ENCODE results near the gene NACC2.

Gene NACC2

GRCh38 chr9:136091582-136092352, 3.3 kb downstream of the NACC2 start:
- Histone ChIP-seq H3K27ac (ENCODE audit: low read depth, low read length) (peak overlapping the region; percentile 94), H3K27me3 (ENCODE audit: control insufficient read depth, insufficient read depth, low read length) (no peaks in the 10 kb centered on the region), H3K4me1 (ENCODE audit: control insufficient read depth, insufficient read depth, low read length) (peaks cover 62% of the 10 kb centered on the region), H3K9ac (ENCODE audit: low read length) (peak overlapping the region; percentile 51), H3K4me3 (ENCODE audit: low read length) (peak overlapping the region; percentile 74), H3K36me3 (ENCODE audit: control insufficient read depth, insufficient read depth, low read length) (no peaks in the 10 kb centered on the region)

DNA sequence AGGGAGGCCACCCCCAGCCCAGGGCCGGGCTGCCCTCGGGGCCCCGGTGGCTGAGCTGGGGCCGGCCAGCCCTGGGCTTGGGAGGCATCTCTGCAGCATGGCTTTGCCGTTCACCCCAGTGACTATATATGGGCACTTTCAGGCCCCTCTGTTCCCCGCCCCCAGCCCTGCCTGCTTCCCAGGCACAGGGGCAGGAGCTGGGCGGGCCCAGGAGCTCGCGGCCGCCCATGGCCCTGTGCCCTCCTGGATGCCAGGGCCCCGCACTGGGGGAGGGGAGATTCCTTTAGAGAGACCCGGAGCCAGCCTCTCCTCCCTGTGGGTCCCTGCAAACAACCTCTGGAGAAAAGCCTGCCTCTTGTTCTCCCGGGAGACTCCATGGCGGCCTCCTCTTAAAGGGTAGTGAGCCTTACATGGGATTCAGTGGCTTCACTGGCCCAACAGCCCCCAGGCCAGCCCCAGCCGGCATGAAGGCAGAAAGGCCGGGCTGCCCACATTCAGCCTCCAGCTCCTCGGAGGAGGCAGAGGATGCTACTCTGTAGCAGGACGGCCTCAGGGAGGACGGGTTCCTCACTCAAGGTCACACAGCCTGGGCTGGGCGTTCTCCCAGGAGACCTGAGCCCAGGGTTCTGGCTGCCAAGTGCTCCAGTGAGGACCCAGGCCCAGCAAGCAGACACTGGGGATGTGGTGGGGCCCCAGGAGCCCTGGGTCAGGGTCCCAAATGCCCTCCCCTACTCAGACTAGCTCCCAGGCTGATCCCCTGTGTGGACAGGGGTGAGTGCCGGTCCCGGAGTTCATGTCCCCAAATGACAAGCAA, 4.1 kb downstream of the NACC2 start:
- Histone ChIP-seq H3K4me1 (ENCODE audit: control insufficient read depth, insufficient read depth, low read length) (peaks cover 66% of the 10 kb centered on the region), H3K4me3 (ENCODE audit: low read length) (peak overlapping the region; percentile 38), H3K27ac (ENCODE audit: low read depth, low read length) (peak overlapping the region; percentile 94), H3K9ac (ENCODE audit: low read length) (peak overlapping the region; percentile 51), H3K36me3 (ENCODE audit: control insufficient read depth, insufficient read depth, low read length) (no peaks in the 10 kb centered on the region), H3K27me3 (ENCODE audit: control insufficient read depth, insufficient read depth, low read length) (no peaks in the 10 kb centered on the region)

DNA sequence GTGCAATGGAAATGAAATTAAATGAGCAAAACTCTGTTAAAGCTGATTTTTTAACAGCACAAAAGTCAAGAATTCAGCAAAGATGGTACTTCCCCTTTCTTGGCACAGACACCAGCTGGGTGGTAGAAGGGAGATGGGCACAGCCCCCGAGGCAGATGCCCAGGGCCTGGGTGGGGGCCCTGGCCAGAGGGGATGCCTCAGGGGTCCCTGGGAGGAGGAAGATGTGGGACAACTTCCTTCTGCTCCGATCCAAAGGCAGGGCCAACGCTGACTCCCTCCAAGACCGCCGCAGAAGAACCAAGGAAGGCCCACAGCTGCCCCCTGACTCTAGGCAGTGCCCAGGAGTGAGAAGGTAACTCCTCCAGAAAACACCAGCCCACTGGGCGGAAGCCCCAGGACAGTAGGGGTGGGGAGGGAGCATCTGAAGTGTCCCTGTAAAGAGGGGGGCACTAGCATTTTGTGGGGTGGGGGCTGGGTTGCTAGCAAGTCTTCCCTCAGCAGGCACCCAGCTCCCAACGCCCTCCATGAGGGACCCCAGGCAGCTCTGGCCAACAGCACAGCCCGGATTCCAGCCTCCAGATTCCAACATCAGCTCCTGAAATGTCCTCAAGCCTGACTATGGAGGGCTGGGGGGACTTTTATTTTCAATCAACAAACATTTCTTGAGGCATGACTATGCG, 4.9 kb downstream of the NACC2 start:
- Histone ChIP-seq H3K27me3 (ENCODE audit: control insufficient read depth, insufficient read depth, low read length) (no peaks in the 10 kb centered on the region), H3K27ac (ENCODE audit: low read depth, low read length) (peak overlapping the region; percentile 94), H3K4me3 (ENCODE audit: low read length) (peak overlapping the region; percentile 27), H3K36me3 (ENCODE audit: control insufficient read depth, insufficient read depth, low read length) (no peaks in the 10 kb centered on the region), H3K4me1 (ENCODE audit: control insufficient read depth, insufficient read depth, low read length) (peaks cover 65% of the 10 kb centered on the region), H3K9ac (ENCODE audit: low read length) (peak overlapping the region; percentile 49)

DNA sequence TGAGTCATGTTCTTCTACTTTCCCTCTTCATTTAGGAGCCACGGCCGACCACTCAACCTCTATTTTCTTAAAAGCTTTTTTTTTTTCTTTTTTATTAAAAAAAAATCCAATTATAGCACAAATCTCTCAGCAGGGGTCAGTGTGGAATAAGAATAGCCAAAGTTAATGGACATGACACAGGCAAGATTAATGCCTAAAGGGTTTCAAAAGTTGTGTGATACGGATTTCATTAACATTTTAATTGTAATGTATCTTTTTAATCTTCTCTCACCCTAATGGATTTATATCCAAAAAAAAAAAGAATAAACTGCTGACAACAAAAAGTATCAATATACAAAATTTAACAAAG, 5.4 kb downstream of the NACC2 start:
- Histone ChIP-seq H3K36me3 (ENCODE audit: control insufficient read depth, insufficient read depth, low read length) (no peaks in the 10 kb centered on the region), H3K9ac (ENCODE audit: low read length) (no peak overlapping the region), H3K4me1 (ENCODE audit: control insufficient read depth, insufficient read depth, low read length) (peaks cover 66% of the 10 kb centered on the region), H3K27ac (ENCODE audit: low read depth, low read length) (peak overlapping the region; percentile 94), H3K4me3 (ENCODE audit: low read length) (peak overlapping the region; percentile 27), H3K27me3 (ENCODE audit: control insufficient read depth, insufficient read depth, low read length) (no peaks in the 10 kb centered on the region)

GRCh38 chr9:136088939-136089696, 6.0 kb downstream of the NACC2 start:
- Histone ChIP-seq H3K27me3 (ENCODE audit: control insufficient read depth, insufficient read depth, low read length) (no peaks in the 10 kb centered on the region), H3K36me3 (ENCODE audit: control insufficient read depth, insufficient read depth, low read length) (no peaks in the 10 kb centered on the region), H3K9ac (ENCODE audit: low read length) (no peak overlapping the region), H3K27ac (ENCODE audit: low read depth, low read length) (peak overlapping the region; percentile 94), H3K4me1 (ENCODE audit: control insufficient read depth, insufficient read depth, low read length) (peaks cover 68% of the 10 kb centered on the region), H3K4me3 (ENCODE audit: low read length) (no peak overlapping the region)

- Histone ChIP-seq H3K27ac (ENCODE audit: low read depth, low read length) (peak overlapping the region; percentile 94), H3K4me1 (ENCODE audit: control insufficient read depth, insufficient read depth, low read length) (peaks cover 67% of the 10 kb centered on the region), H3K4me3 (ENCODE audit: low read length) (no peak overlapping the region), H3K36me3 (ENCODE audit: control insufficient read depth, insufficient read depth, low read length) (no peaks in the 10 kb centered on the region), H3K9ac (ENCODE audit: low read length) (no peak overlapping the region), H3K27me3 (ENCODE audit: control insufficient read depth, insufficient read depth, low read length) (no peaks in the 10 kb centered on the region)
These were observed 6.6 kb downstream of the NACC2 start for GRCh38 chr9:136088481-136088938.

DNA sequence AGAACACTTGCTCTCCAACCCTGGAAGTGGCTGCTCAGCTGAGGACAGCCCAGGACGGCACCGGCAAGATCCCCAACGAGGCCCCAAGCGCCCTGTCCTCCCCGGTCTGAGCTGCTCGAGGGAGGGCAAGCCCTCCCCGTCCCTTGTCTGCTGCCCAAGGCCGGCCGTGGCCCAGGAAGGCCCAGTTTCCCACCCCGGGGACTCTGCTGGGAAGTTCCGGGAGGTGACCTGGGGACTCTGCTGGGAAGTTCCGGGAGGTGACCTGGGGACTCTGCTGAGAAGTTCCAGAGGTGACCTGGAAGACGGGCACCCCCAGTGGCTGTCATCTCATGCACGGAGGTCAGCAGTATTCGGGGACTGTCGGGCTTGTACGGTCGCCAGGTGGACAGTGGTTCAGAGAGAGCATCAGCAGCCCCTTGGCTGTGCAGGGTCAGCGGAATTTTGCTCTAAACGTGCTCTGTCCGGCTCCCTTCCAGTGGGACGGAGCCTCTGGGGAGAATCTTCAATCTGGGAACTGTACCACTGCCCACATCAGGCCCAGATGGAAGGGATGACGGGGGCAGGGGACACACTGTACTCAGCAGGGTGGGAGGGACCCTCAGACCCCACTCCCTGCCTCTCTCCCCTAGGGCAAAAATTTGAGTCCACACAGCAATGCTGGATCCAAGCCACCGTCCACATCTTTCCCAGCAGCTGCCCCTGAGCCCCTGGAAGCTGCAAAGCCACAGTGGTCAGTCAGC, 7.2 kb downstream of the NACC2 start:
- peak overlapping the region; percentile 94 for H3K27ac ChIP-seq (ENCODE audit: low read depth, low read length)
- H3K27me3 ChIP-seq (ENCODE audit: control insufficient read depth, insufficient read depth, low read length): no peaks in the 10 kb centered on the region
- H3K4me3 ChIP-seq (ENCODE audit: low read length): no peak overlapping the region
- no peaks in the 10 kb centered on the region for H3K36me3 ChIP-seq (ENCODE audit: control insufficient read depth, insufficient read depth, low read length)
- H3K9ac ChIP-seq (ENCODE audit: low read length): no peak overlapping the region
- H3K4me1 ChIP-seq (ENCODE audit: control insufficient read depth, insufficient read depth, low read length): peaks cover 66% of the 10 kb centered on the region

DNA sequence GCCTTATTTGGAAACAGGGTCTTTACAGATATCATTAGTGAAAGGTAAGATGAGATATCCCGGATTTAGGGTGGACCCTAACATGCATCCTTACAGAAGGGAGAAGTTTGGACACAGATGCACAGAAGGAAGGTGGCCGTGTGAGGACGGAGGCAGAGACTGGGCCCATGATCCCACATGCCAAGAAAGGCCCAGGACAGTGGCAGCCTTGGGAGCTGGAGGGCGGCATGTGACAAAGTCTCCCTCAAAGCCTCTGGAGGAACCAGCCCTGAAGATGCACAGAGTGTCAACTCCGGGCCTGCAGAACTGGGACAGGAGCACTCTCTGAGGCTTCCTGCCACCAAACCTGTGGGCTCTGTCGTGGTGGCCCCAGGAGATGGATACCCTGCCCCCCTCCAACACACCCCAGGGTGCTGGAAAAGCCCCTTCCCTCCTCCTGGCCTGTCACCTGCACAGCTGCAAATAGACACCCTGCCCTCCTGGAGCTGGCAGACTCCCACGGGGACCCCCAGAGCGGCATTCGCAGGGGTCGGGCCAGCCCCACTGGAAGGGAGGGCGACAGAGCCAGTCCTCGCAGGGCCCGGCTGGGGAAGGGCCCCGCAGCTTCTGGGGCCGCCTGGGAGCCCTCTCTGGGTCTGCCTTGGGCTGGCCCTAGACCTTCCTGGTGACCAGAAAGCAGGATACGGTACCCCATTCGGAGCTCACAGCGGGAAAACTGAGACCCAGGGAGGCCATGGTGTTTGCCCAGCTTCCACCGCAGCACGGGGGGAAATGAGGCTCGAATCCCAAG, 7.9 kb downstream of the NACC2 start:
- no peaks in the 10 kb centered on the region for H3K36me3 ChIP-seq (ENCODE audit: control insufficient read depth, insufficient read depth, low read length)
- no peak overlapping the region for H3K4me3 ChIP-seq (ENCODE audit: low read length)
- H3K27me3 ChIP-seq (ENCODE audit: control insufficient read depth, insufficient read depth, low read length): no peaks in the 10 kb centered on the region
- peaks cover 66% of the 10 kb centered on the region for H3K4me1 ChIP-seq (ENCODE audit: control insufficient read depth, insufficient read depth, low read length)
- H3K9ac ChIP-seq (ENCODE audit: low read length): no peak overlapping the region
- H3K27ac ChIP-seq (ENCODE audit: low read depth, low read length): peak overlapping the region; percentile 94

GRCh38 chr9:136086213-136086881, 8.7 kb downstream of the NACC2 start:
- H3K36me3 ChIP-seq (ENCODE audit: control insufficient read depth, insufficient read depth, low read length): no peaks in the 10 kb centered on the region
- no peaks in the 10 kb centered on the region for H3K27me3 ChIP-seq (ENCODE audit: control insufficient read depth, insufficient read depth, low read length)
- H3K4me3 ChIP-seq (ENCODE audit: low read length): no peak overlapping the region
- no peak overlapping the region for H3K9ac ChIP-seq (ENCODE audit: low read length)
- H3K27ac ChIP-seq (ENCODE audit: low read depth, low read length): peak overlapping the region; percentile 94
- peaks cover 66% of the 10 kb centered on the region for H3K4me1 ChIP-seq (ENCODE audit: control insufficient read depth, insufficient read depth, low read length)

DNA sequence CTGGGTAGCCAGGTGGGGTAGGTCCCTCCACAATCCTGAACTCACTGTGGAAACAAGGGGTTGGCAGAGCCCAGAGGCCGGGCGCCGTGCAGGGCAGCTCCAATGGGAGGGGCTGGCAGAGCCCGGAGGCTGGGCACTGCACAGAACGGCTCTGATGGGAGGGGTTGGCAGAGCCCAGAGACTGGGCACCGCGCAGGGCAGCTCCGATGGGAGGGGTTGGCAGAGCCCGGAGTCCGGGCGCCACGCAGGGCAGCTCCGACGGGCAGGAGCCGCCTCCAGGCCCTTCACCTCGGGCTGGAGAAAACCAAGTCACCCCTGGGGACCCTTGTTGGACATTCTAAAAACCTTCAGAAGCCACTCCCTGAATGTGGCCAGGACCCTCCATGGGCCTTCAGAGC, 9.3 kb downstream of the NACC2 start:
- Histone ChIP-seq H3K27ac (ENCODE audit: low read depth, low read length) (peak overlapping the region; percentile 94), H3K4me3 (ENCODE audit: low read length) (no peak overlapping the region), H3K9ac (ENCODE audit: low read length) (no peak overlapping the region), H3K36me3 (ENCODE audit: control insufficient read depth, insufficient read depth, low read length) (no peaks in the 10 kb centered on the region), H3K4me1 (ENCODE audit: control insufficient read depth, insufficient read depth, low read length) (peaks cover 61% of the 10 kb centered on the region), H3K27me3 (ENCODE audit: control insufficient read depth, insufficient read depth, low read length) (no peaks in the 10 kb centered on the region)
